HG02970 (cell line): ENCODE measurements around the gene CSN3.
"Not testable (repeated sequence)": the region's sequence is repeated elsewhere in the genome, so short reads cannot be mapped to it uniquely, and the experiment has no call there.

ENCODE experiments used
- ATAC-seq: cut with Tn5 transposase; IDR thresholded peaks from one replicate; pipeline ENCODE4 v1.9.1; 2021; ENCODE audit warnings: mild to moderate bottlenecking, moderate library complexity, moderate number of reproducible peaks; ENCODE audit not compliant: unreplicated experiment, low FRiP score

The CSN3 gene

GRCh38 chr4:70242297-70242696 is at the start of gene CSN3:
Gene CSN3, plus strand, starts transcription at chr4:70242597. Its CDS starts 2,223 bp downstream, at chr4:70244820.
- not testable (repeated sequence) for ATAC-seq

GRCh38 chr4:70192895-70193294 is 49.5 kb upstream of the CSN3 start:
- no peak for ATAC-seq

GRCh38 chr4:70195425-70195824 is 47.0 kb upstream of the CSN3 start, which contains the start of gene ODAM:
Gene ODAM, plus strand, starts transcription at chr4:70195725. Its CDS starts 819 bp downstream, at chr4:70196544.
- ATAC-seq, result no peak

- no peak for ATAC-seq
These were observed 45.5 kb upstream of the CSN3 start for GRCh38 chr4:70196857-70197256.

GRCh38 chr4:70197842-70198241 is 44.6 kb upstream of the CSN3 start:
- ATAC-seq, result no peak

GRCh38 chr4:70203601-70204000 is 38.8 kb upstream of the CSN3 start:
- no peak for ATAC-seq

- not testable (repeated sequence) for ATAC-seq
These were observed 29.6 kb upstream of the CSN3 start for GRCh38 chr4:70212752-70213151.

- ATAC-seq, result not testable (repeated sequence)
These were observed 26.3 kb upstream of the CSN3 start for GRCh38 chr4:70216109-70216508.

GRCh38 chr4:70216550-70216949 is 25.8 kb upstream of the CSN3 start:
- not testable (repeated sequence) for ATAC-seq

- not testable (repeated sequence) for ATAC-seq
These were observed 21.0 kb upstream of the CSN3 start for GRCh38 chr4:70221389-70221788.

GRCh38 chr4:70221818-70222217 is 20.6 kb upstream of the CSN3 start:
- ATAC-seq, result not testable (repeated sequence)

- ATAC-seq, result no peak
These were observed 16.6 kb upstream of the CSN3 start, which contains the start of gene FDCSP for GRCh38 chr4:70225824-70226223. Gene FDCSP, plus strand, starts transcription at chr4:70226124. Its CDS starts 5,071 bp downstream, at chr4:70231195.

GRCh38 chr4:70236125-70236524 is 6.3 kb upstream of the CSN3 start:
- no peak for ATAC-seq

- no peak for ATAC-seq
These were observed 3.1 kb upstream of the CSN3 start for GRCh38 chr4:70239131-70239883.

GRCh38 chr4:70239884-70240591 is 2.4 kb upstream of the CSN3 start:
- ATAC-seq, result no peak

GRCh38 chr4:70243091-70243490 is 694 bp downstream of the CSN3 start:
- no peak for ATAC-seq

GRCh38 chr4:70251250-70251944 is 9.0 kb downstream of the CSN3 start:
- ATAC-seq, result no peak

GRCh38 chr4:70251945-70252277 is 9.5 kb downstream of the CSN3 start:
- ATAC-seq, result no peak

GRCh38 chr4:70269674-70270073 is 27.3 kb downstream of the CSN3 start:
- no peak for ATAC-seq

- ATAC-seq, result no peak
These were observed 34.7 kb downstream of the CSN3 start for GRCh38 chr4:70277121-70277520.

GRCh38 chr4:70280567-70280966 is 38.2 kb downstream of the CSN3 start:
- no peak for ATAC-seq
